ENCODE results near the gene DOP1A.

- no peak for TF ChIP-seq CTCF (conservative IDR thresholded peaks at IDR 0.05; ENCODE audit: low read depth, low read length)
- TF ChIP-seq EZH2 (IDR thresholded peaks at IDR 0.05; ENCODE audit: low read length, unreplicated experiment), result no peak
- no peak for TF ChIP-seq EZH2phosphoT487 (IDR thresholded peaks at IDR 0.05; ENCODE audit: borderline replicate concordance, low read length)
These were observed 134.6 kb downstream of the DOP1A start for GRCh38 chr6:83202031-83202430.

Data from PC-3 (cell line).